NB4 (cell line): ENCODE data around the gene RAB6A.

Experiments
- DNase-seq: peaks from one replicate; pipeline ENCODE4 v3.0.0; 2010; ENCODE audit warnings: low read depth
- H3K4me3 ChIP-seq: one replicate; pipeline ENCODE4 v1.5.1; 2011; ENCODE audit warnings: mild to moderate bottlenecking, low read depth, low read length, moderate library complexity
- MAX ChIP-seq: IDR thresholded peaks from 2 replicates; pipeline ENCODE4 v1.6.1; 2011; ENCODE audit warnings: low read depth, low read length
- MYC ChIP-seq: IDR thresholded peaks from 2 replicates; pipeline ENCODE4 v1.6.1; 2011; ENCODE audit warnings: low read depth, low read length
- POLR2A ChIP-seq: IDR thresholded peaks from 2 replicates; pipeline ENCODE4 v1.6.1; 2011; ENCODE audit warnings: mild to moderate bottlenecking; ENCODE audit not compliant: insufficient read length; ENCODE audit errors: extremely low read depth
- TF ChIP-seq, protein P1 (sequence below): IDR thresholded peaks from one replicate; pipeline ENCODE4 v1.5.1; 2012; ENCODE audit warnings: low read depth, low read length

The RAB6A gene

GRCh38 chr11:73759610-73760134 is 1.2 kb downstream of the RAB6A start:
- H3K4me3 ChIP-seq = peak overlapping the region; percentile 84
- TF ChIP-seq MYC (no peak), POLR2A (no peak), MAX (no peak)
- TF ChIP-seq, protein P1, sequence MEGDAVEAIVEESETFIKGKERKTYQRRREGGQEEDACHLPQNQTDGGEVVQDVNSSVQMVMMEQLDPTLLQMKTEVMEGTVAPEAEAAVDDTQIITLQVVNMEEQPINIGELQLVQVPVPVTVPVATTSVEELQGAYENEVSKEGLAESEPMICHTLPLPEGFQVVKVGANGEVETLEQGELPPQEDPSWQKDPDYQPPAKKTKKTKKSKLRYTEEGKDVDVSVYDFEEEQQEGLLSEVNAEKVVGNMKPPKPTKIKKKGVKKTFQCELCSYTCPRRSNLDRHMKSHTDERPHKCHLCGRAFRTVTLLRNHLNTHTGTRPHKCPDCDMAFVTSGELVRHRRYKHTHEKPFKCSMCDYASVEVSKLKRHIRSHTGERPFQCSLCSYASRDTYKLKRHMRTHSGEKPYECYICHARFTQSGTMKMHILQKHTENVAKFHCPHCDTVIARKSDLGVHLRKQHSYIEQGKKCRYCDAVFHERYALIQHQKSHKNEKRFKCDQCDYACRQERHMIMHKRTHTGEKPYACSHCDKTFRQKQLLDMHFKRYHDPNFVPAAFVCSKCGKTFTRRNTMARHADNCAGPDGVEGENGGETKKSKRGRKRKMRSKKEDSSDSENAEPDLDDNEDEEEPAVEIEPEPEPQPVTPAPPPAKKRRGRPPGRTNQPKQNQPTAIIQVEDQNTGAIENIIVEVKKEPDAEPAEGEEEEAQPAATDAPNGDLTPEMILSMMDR = no peak
- peak; percentile 28 for DNase-seq

DNA sequence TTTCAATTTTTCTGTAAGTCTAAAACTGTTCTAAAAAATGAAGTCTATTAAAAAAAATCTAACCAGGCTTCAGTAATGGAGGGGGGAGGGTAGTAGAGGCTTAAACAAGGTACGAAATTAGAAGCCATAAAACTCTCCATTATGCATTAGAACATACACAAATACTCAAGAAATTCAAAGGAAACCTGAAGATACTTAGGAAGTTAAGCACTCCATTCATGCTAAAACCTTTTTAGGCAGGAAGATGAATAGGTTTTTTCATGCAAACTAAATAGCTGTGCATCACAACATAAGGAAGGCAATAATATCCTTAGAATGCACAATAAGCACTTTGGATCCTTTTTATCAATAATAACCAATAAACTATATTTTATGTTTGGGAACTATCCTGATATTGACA is 2.4 kb downstream of the RAB6A start:
- DNase-seq = no peak
- H3K4me3 ChIP-seq = peak overlapping the region; percentile 84
- TF ChIP-seq POLR2A (no peak), MYC (no peak), MAX (no peak)
- TF ChIP-seq, protein P1 = no peak

DNA sequence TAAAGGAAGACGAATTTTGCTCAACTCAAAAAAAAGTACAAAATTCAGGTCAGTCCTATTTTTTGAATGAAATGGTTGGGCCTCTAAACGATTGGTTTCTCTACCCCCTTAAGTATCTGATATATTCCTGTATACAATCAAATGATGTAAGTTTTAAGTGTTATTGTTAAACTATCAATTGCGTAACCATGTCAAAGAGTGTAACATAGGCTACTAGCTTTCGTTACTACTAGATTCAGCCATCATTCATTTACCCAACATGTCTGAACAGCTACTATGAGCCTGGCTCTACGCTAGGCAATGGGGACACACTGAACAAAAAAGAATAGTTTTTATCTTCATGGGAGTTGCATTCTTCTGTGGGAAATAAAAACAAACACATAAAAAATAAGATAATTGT is 3.3 kb downstream of the RAB6A start:
- no peak overlapping the region for H3K4me3 ChIP-seq
- TF ChIP-seq POLR2A (no peak), MYC (no peak), MAX (no peak)
- TF ChIP-seq, protein P1 = no peak
- DNase-seq = peak; percentile 50

DNA sequence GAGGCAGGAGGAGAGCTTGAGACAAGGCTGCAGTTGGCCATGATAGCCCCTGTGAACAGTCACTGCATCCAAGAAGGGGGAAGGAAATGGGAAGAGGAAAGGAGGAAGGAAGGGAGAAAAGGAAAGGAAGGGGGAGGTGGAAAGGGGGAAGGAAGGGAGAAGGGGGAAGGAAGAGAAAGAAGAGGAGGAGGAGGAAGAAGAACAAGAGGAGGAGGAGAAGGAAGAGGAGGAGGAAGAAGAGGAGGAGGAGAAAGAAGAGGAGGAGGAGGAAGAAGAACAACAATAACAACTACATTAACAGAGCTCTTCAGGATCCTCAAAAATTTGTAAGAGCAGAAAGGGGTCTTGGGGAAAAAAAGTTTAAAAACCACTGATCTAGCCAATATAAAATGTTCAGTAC is 5.2 kb downstream of the RAB6A start:
- H3K4me3 ChIP-seq = no peak overlapping the region
- no peak for TF ChIP-seq MAX
- TF ChIP-seq MYC = no peak
- TF ChIP-seq POLR2A = no peak
- TF ChIP-seq, protein P1 = no peak

DNA sequence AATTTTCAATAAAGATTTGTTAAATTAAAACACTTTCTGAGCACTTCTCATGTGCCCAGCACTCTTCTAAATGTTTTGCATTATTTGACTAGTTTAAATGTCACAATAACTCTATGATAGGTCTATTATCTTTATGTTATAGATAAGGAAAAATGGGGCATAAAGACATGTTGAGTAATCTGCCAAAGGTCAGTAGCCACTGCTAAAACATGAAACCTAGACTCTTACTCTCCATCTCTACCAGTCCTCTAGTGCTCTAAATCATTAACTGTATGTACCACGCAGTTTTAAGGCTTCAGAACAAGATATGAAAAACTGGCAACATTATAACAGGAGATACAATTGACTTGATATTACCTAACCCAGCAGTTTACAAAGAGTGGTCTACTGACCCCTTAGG is 6.9 kb downstream of the RAB6A start:
- TF ChIP-seq, protein P1 = no peak
- TF ChIP-seq MAX (no peak), MYC (no peak), POLR2A (no peak)
- no peak for DNase-seq
- no peak overlapping the region for H3K4me3 ChIP-seq

More for the DNA sequence above, 5.2 kb downstream of the RAB6A start:
- no peak for DNase-seq
